Endodermal cell (in vitro differentiated cells): ENCODE measurements around the gene WIPI1. TPM values are rescaled to one million over a fixed set of nuclear protein-coding genes. Genes with fewer than 3 reads are reported as not detected.

ENCODE experiments used
- DNase-seq: peaks from one replicate; pipeline ENCODE4 v3.0.0-alpha.2; 2017
- H3K27ac ChIP-seq: 2 replicates; pipeline ENCODE4 v1.5.1; 2013; ENCODE audit warnings: mild to moderate bottlenecking, low read depth, low read length, moderate library complexity
- H3K27me3 ChIP-seq: 2 replicates; pipeline ENCODE4 v1.6.1; 2013; ENCODE audit warnings: mild to moderate bottlenecking, low read length, moderate library complexity; ENCODE audit not compliant: insufficient read depth, control insufficient read depth, poor library complexity, severe bottlenecking
- H3K36me3 ChIP-seq: 2 replicates; pipeline ENCODE4 v1.7.0; 2013; ENCODE audit warnings: mild to moderate bottlenecking, low read length, moderate library complexity; ENCODE audit not compliant: control insufficient read depth, insufficient read depth
- H3K4me1 ChIP-seq: one replicate; pipeline ENCODE4 v1.7.0; 2013; ENCODE audit warnings: low read length; ENCODE audit not compliant: control insufficient read depth, insufficient read depth
- H3K4me3 ChIP-seq: 2 replicates; pipeline ENCODE4 v1.5.1; 2013; ENCODE audit warnings: mild to moderate bottlenecking, low read length, moderate library complexity
- H3K9ac ChIP-seq: 2 replicates; pipeline ENCODE4 v1.6.1; 2013; ENCODE audit warnings: mild to moderate bottlenecking, low read length, moderate library complexity; ENCODE audit not compliant: poor library complexity, severe bottlenecking; ENCODE audit errors: extremely low read depth
- H3K9me3 ChIP-seq: 2 replicates; pipeline ENCODE4 v1.6.1; 2013; ENCODE audit warnings: mild to moderate bottlenecking, low read length, moderate library complexity; ENCODE audit not compliant: control insufficient read depth
- H3K27ac Mint-ChIP-seq: 2 replicates; pipeline ENCODE4 v1.8.0; 2020; ENCODE audit warnings: mixed read lengths
- H3K27me3 Mint-ChIP-seq: 2 replicates; pipeline ENCODE4 v1.8.0; 2021; ENCODE audit warnings: mild to moderate bottlenecking, mixed read lengths; ENCODE audit not compliant: insufficient read depth
- H3K36me3 Mint-ChIP-seq: 2 replicates; pipeline ENCODE4 v1.8.0; 2020; ENCODE audit warnings: low read depth, mixed read lengths
- H3K4me1 Mint-ChIP-seq: 2 replicates; pipeline ENCODE4 v1.8.0; 2020; ENCODE audit warnings: mixed read lengths
- H3K4me3 Mint-ChIP-seq: 2 replicates; pipeline ENCODE4 v1.8.0; 2020; ENCODE audit warnings: mild to moderate bottlenecking, moderate library complexity, mixed read lengths
- H3K9me3 Mint-ChIP-seq: 2 replicates; pipeline ENCODE4 v1.8.0; 2020; ENCODE audit warnings: mild to moderate bottlenecking, mixed read lengths
- CTCF ChIP-seq: fragments of 200-600 bp; sonication (generic); conservative IDR thresholded peaks from 2 replicates; pipeline ENCODE4 v1.5.0; 2021; ENCODE audit warnings: antibody characterized with exemption, mild to moderate bottlenecking
- WGBS, 2 experiments: methylation state at CpG; one replicate each; pipeline versions ENCODE4 v1.1.5 to v1.1.7; 2013; ENCODE audit warnings: missing lambda C conversion rate in 2 of 2, mixed read lengths in 1 of 2; ENCODE audit not compliant: insufficient coverage in 1 of 2, insufficient read length in 1 of 2; 5-methylcytosine and 5-hydroxymethylcytosine counted together
- total RNA-seq, 2 donors: library from RNA; stranded (reverse); fragmentation: NEBNext Ultra II Directional in 1 of 2; extraction: Animal tissue kit (Norgen Biotek cat#: 25700) in 1 of 2; gene quantifications; 2 replicates in 1 of 2; 3 replicates in 1 of 2; pipeline ENCODE4 v1.2.1, GENCODE V29; 2021

Gene WIPI1
- total RNA-seq, 2 donors from 2014 or later: 32.0 to 39.5 TPM

- H3K9ac ChIP-seq: no peak overlapping the region
- no peak overlapping the region for H3K4me3 ChIP-seq
- H3K36me3 Mint-ChIP-seq: no peaks in the 10 kb centered on the region
- H3K27me3 Mint-ChIP-seq: no peaks in the 10 kb centered on the region
- no peaks in the 10 kb centered on the region for H3K4me1 Mint-ChIP-seq
- no peak overlapping the region for H3K27ac ChIP-seq
- no peak for DNase-seq
- H3K4me1 ChIP-seq: no peaks in the 10 kb centered on the region
- 63 to 72% methylated on average over 4 to 5 of the region's 5 CpGs for WGBS, 2 experiments
- H3K36me3 ChIP-seq: no peaks in the 10 kb centered on the region
- H3K27me3 ChIP-seq: no peaks in the 10 kb centered on the region
- TF ChIP-seq CTCF: no peak
- no peak overlapping the region for H3K27ac Mint-ChIP-seq
- no peaks in the 10 kb centered on the region for H3K9me3 ChIP-seq
- H3K9me3 Mint-ChIP-seq: peaks cover 4% of the 10 kb centered on the region
- no peak overlapping the region for H3K4me3 Mint-ChIP-seq
These were observed 11.0 kb upstream of the WIPI1 start for GRCh38 chr17:68468334-68468733.

GRCh38 chr17:68463211-68464019, 6.1 kb upstream of the WIPI1 start:
- no peak overlapping the region for H3K4me3 Mint-ChIP-seq
- TF ChIP-seq CTCF: peak; percentile 26
- H3K27me3 ChIP-seq: peaks cover 9% of the 10 kb centered on the region
- peaks cover 15% of the 10 kb centered on the region for H3K4me1 Mint-ChIP-seq
- H3K4me1 ChIP-seq: peaks cover 4% of the 10 kb centered on the region
- DNase-seq: no peak
- no peak overlapping the region for H3K27ac Mint-ChIP-seq
- H3K9me3 ChIP-seq: no peaks in the 10 kb centered on the region
- H3K36me3 Mint-ChIP-seq: no peaks in the 10 kb centered on the region
- WGBS, 2 experiments: 72 to 73% methylated on average over 6 of the region's 6 CpGs
- no peak overlapping the region for H3K27ac ChIP-seq
- H3K9me3 Mint-ChIP-seq: peaks cover 4% of the 10 kb centered on the region
- peaks cover 3% of the 10 kb centered on the region for H3K27me3 Mint-ChIP-seq
- H3K4me3 ChIP-seq: no peak overlapping the region
- H3K36me3 ChIP-seq: no peaks in the 10 kb centered on the region
- no peak overlapping the region for H3K9ac ChIP-seq

DNA sequence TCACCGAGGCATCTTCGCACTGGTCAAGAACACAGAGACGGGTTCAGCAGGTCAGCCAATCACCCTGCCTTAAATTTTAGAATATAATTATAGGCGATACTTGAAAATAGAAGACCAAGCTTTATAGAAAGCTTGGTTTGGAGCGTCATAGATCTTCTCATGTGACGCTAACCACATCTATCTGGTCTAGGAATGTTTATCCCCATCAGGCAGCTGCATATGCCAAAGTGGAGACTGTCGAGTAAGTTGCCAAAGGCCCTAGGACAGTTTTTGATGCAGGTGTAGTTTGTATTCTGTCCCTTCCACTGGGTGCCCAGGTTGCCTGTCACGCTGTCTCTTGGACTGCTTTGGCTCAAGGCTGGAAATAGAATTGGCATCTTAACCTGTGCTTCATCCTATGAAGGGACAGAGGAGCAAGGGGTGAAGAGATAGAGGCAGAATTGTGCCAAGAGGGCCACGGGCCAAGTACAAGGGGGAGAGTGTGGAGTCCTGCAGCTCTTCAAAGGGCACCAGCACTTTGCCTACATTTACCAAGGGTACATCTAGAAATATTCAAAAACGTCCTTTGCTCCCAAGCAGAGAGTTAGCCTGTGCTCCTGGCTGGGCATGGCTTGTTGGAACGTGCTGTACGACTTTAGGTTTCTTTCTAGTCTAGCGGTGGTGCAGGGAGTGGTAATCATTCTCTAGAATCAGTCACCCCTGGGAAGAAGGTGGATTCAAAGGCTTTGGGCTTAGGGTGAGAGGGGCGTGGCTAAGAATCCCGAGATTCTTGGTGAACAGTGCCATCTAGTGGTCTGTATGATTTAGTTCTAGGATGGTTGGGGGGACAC, 5.3 kb upstream of the WIPI1 start:
- no peak overlapping the region for H3K4me3 ChIP-seq
- H3K27ac Mint-ChIP-seq: no peak overlapping the region
- DNase-seq: peak; percentile 93
- H3K4me1 Mint-ChIP-seq: peaks cover 20% of the 10 kb centered on the region
- H3K9me3 ChIP-seq: no peaks in the 10 kb centered on the region
- peaks cover 3% of the 10 kb centered on the region for H3K9me3 Mint-ChIP-seq
- no peak overlapping the region for H3K27ac ChIP-seq
- TF ChIP-seq CTCF: peak; percentile 85
- H3K36me3 ChIP-seq: no peaks in the 10 kb centered on the region
- peaks cover 4% of the 10 kb centered on the region for H3K4me1 ChIP-seq
- 52 to 62% methylated on average over 8 to 15 of the region's 15 CpGs for WGBS, 2 experiments
- H3K9ac ChIP-seq: no peak overlapping the region
- no peaks in the 10 kb centered on the region for H3K36me3 Mint-ChIP-seq
- no peak overlapping the region for H3K4me3 Mint-ChIP-seq
- H3K27me3 ChIP-seq: peaks cover 9% of the 10 kb centered on the region
- peaks cover 5% of the 10 kb centered on the region for H3K27me3 Mint-ChIP-seq
